Measurements from ENCODE around the gene KRT3.

DNA sequence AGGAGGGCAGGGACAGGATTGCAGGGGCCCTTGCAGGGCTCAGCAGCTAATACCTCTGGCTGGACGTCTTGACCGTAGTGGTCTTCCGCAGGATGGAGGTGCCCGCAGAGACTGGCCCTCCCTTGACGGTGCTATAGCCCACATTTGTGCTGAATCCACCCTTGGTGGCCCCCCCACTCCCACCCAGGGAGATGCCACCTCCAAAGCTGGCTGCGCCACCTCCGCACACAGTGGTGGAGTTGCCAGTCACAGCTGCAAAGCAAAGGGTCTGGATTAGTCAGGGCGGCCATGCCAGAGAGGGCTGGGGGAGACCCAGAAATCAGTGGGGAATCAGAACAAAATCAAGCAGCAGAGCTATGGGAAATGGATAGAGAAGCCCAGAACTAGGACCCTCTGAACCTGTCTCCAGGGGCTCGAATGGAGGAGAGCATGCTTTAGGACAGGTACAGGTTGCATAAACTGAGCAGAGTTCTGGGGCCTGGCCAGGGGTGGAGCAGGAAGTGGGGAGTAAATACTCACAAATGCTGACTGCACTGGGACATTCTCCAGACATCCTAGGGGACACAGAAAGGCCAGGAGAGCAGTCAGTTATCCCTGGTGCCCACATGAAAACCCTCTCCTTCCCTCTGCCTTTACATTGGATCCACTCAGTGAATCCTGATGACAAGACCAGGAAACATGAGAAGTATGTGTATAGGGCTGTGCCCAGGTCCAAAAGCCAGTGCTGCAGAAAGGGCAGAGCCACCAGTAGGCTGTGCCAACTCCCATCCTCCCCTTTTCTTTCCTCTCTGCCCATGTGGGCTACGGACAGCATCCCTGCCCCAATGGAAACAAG is 26.1 kb upstream of the KRT3 start:
- TF ChIP-seq POLR2A (IDR thresholded peaks at IDR 0.05): no peak
- TF ChIP-seq, protein P1, sequence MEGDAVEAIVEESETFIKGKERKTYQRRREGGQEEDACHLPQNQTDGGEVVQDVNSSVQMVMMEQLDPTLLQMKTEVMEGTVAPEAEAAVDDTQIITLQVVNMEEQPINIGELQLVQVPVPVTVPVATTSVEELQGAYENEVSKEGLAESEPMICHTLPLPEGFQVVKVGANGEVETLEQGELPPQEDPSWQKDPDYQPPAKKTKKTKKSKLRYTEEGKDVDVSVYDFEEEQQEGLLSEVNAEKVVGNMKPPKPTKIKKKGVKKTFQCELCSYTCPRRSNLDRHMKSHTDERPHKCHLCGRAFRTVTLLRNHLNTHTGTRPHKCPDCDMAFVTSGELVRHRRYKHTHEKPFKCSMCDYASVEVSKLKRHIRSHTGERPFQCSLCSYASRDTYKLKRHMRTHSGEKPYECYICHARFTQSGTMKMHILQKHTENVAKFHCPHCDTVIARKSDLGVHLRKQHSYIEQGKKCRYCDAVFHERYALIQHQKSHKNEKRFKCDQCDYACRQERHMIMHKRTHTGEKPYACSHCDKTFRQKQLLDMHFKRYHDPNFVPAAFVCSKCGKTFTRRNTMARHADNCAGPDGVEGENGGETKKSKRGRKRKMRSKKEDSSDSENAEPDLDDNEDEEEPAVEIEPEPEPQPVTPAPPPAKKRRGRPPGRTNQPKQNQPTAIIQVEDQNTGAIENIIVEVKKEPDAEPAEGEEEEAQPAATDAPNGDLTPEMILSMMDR (IDR thresholded peaks at IDR 0.05): no peak
